ENCODE measurements around the gene EIF2B1.

- TF ChIP-seq, protein P1, sequence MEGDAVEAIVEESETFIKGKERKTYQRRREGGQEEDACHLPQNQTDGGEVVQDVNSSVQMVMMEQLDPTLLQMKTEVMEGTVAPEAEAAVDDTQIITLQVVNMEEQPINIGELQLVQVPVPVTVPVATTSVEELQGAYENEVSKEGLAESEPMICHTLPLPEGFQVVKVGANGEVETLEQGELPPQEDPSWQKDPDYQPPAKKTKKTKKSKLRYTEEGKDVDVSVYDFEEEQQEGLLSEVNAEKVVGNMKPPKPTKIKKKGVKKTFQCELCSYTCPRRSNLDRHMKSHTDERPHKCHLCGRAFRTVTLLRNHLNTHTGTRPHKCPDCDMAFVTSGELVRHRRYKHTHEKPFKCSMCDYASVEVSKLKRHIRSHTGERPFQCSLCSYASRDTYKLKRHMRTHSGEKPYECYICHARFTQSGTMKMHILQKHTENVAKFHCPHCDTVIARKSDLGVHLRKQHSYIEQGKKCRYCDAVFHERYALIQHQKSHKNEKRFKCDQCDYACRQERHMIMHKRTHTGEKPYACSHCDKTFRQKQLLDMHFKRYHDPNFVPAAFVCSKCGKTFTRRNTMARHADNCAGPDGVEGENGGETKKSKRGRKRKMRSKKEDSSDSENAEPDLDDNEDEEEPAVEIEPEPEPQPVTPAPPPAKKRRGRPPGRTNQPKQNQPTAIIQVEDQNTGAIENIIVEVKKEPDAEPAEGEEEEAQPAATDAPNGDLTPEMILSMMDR (IDR thresholded peaks at IDR 0.05), result no peak
- no peak for TF ChIP-seq EZH2 (IDR thresholded peaks at IDR 0.05; ENCODE audit: borderline replicate concordance, insufficient read depth, low read depth, low read length, poor library complexity, severe bottlenecking)
Observed at GRCh38 chr12:123572391-123572790, 61.1 kb downstream of the EIF2B1 start.
